Common myeloid progenitor, CD34-positive (primary cell): Measurements from ENCODE around the gene CLEC9A.
A peak's percentile ranks its signal among the peaks of the same experiment; 100 is the strongest.

Experiments used
- CTCF ChIA-PET: fragments of 350-600 bp; sonication (Branson Sonifier 250); formaldehyde crosslinking; loops from one replicate; lab custom pipeline; 2021; ENCODE audit warnings: antibody characterized with exemption; lab: Charles Lee
- POLR2A ChIA-PET: fragments of 350-600 bp; sonication (Branson Sonifier 250); formaldehyde crosslinking; loops from one replicate; lab custom pipeline; 2021; ENCODE audit warnings: antibody characterized with exemption; lab: Charles Lee
- DNase-seq, 3 donors: peaks; one replicate each; pipeline versions ENCODE4 v3.0.0 to v3.0.0-alpha.2; 2013
- H3K27ac ChIP-seq, 2 experiments: 1 replicate in 1 of 2; 2 replicates in 1 of 2; pipeline ENCODE4 v1.7.0; 2013; ENCODE audit warnings: inconsistent platforms in 2 of 2, low read length in 2 of 2, mild to moderate bottlenecking in 2 of 2, low read depth in 1 of 2, moderate library complexity in 1 of 2; ENCODE audit not compliant: severe bottlenecking in 2 of 2, insufficient read depth in 1 of 2, poor library complexity in 1 of 2
- H3K27me3 ChIP-seq, 5 experiments: replicated peaks in 2 of 5; 1 replicate in 3 of 5; 2 replicates in 2 of 5; pipeline versions ENCODE4 v1.6.1 to v1.7.0; 2013; ENCODE audit warnings: low read length in 4 of 5, mild to moderate bottlenecking in 2 of 5, moderate library complexity in 2 of 5, inconsistent platforms in 1 of 5; ENCODE audit not compliant: insufficient read depth in 5 of 5, control insufficient read depth in 4 of 5
- H3K36me3 ChIP-seq, 4 experiments: 1 replicate in 2 of 4; 2 replicates in 2 of 4; pipeline versions ENCODE4 v1.6.1 to v1.7.0; 2013; ENCODE audit warnings: low read length in 3 of 4, control low read depth in 1 of 4, mild to moderate bottlenecking in 1 of 4; ENCODE audit not compliant: control insufficient read depth in 4 of 4, insufficient read depth in 4 of 4
- H3K4me1 ChIP-seq, 4 experiments: 1 replicate in 3 of 4; 2 replicates in 1 of 4; pipeline versions ENCODE4 v1.6.1 to v1.7.1; 2013; ENCODE audit warnings: low read length in 3 of 4, mild to moderate bottlenecking in 3 of 4, control low read depth in 1 of 4, inconsistent platforms in 1 of 4, moderate library complexity in 1 of 4; ENCODE audit not compliant: control insufficient read depth in 4 of 4, insufficient read depth in 4 of 4; ENCODE audit errors: control extremely low read depth in 1 of 4
- H3K4me3 ChIP-seq, 7 experiments: 1 replicate in 4 of 7; 2 replicates in 3 of 7; pipeline versions ENCODE4 v1.5.1 to v1.7.0; 2013; ENCODE audit warnings: mild to moderate bottlenecking in 7 of 7, low read length in 6 of 7, moderate library complexity in 6 of 7, inconsistent platforms in 2 of 7, low read depth in 2 of 7, control low read depth in 1 of 7; ENCODE audit not compliant: insufficient read depth in 4 of 7, control insufficient read depth in 1 of 7; ENCODE audit errors: extremely low read depth in 1 of 7
- H3K9me3 ChIP-seq, 5 experiments: 1 replicate in 4 of 5; 2 replicates in 1 of 5; pipeline versions ENCODE4 v1.6.1 to v1.7.1; 2013; ENCODE audit warnings: low read length in 4 of 5, mild to moderate bottlenecking in 2 of 5, inconsistent platforms in 1 of 5, low read depth in 1 of 5, moderate library complexity in 1 of 5; ENCODE audit not compliant: control insufficient read depth in 4 of 5, insufficient read depth in 2 of 5; ENCODE audit errors: control extremely low read depth in 1 of 5
- WGBS: methylation state at CpG from one replicate; pipeline ENCODE4 v1.1.5; 2013; ENCODE audit not compliant: insufficient coverage; 5-methylcytosine and 5-hydroxymethylcytosine counted together

CLEC9A gene

DNA sequence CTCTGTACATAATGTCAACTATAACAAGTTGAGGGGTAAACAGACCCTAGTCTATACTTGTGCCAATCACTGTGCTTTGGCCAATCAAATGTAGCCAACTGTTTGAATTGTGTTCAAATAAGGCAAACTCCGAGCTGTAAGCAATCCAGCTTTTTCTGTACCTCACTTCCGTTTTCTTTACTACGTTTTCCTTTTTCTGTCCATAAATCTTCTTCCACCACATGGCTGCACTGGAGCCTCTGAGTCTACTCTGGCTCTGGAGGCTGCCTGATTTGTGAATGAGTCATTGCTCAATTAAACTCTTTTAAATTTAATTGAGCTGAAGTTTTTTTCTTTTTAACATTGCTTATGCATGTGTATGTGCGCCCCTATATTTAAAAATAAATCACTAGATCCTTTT is 38.6 kb downstream of the CLEC9A start:
- Histone ChIP-seq H3K4me1 (peaks cover 24 to 54% (median 34%) of the 10 kb centered on the region in 4 experiments), H3K9me3 (no peaks in the 10 kb centered on the region), H3K27me3 (no peaks in the 10 kb centered on the region), H3K27ac (peak overlapping the region; percentile 91 to 96), H3K4me3 (peak overlapping the region in 3 of 7 experiments; percentile 8 to 53 (median 12)), H3K36me3 (no peaks in the 10 kb centered on the region)
- ChIA-PET POLR2A (interaction anchor here (1.0 to 2.1 kb wide), 2 partner anchors 19 to 65 kb away, joined by 3 to 7 read pairs; no protein-coding TSS in a partner anchor), CTCF (interaction anchor here (0.7 to 3.9 kb wide), 14 partner anchors 10 to 314 kb away, joined by 3 to 15 read pairs (median 3); no protein-coding TSS in a partner anchor)
- WGBS: 0% methylated on average over 3 of the region's 4 CpGs
- peak; percentile 81 to 96 (median 92) for DNase-seq

DNA sequence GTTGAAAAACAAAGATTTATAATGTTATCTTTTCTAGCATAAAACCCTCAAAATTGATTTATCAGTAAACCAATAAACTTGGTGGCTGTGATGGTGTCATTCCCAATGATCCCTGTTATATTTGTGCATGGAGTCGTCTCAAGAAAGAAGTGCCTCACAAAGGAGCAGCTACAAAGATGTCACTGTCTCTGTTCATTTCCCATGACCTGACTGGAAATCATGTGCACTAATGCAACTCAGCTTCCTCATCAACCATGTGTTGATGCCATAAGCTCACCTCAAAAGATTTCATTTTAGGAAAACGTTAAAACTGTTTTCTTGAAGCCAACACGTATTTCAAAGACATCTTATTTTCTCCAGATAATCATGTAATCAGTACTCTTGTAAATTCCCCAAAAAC is 39.5 kb downstream of the CLEC9A start:
- WGBS: 21% methylated on average over 3 of the region's 3 CpGs
- Histone ChIP-seq H3K27me3 (no peaks in the 10 kb centered on the region), H3K4me3 (no peak overlapping the region), H3K9me3 (no peaks in the 10 kb centered on the region), H3K27ac (peak overlapping the region; percentile 29 to 71), H3K36me3 (no peaks in the 10 kb centered on the region), H3K4me1 (peaks cover 21 to 52% (median 33%) of the 10 kb centered on the region in 4 experiments)
- no peak for DNase-seq
- ChIA-PET POLR2A (interaction anchor here (1.0 kb wide), 1 partner anchor 64 kb away, joined by 3 read pairs; no protein-coding TSS in a partner anchor), CTCF (interaction anchor here (1.2 to 3.9 kb wide), 6 partner anchors 12 to 61 kb away, joined by 3 to 14 read pairs (median 4); no protein-coding TSS in a partner anchor)

DNA sequence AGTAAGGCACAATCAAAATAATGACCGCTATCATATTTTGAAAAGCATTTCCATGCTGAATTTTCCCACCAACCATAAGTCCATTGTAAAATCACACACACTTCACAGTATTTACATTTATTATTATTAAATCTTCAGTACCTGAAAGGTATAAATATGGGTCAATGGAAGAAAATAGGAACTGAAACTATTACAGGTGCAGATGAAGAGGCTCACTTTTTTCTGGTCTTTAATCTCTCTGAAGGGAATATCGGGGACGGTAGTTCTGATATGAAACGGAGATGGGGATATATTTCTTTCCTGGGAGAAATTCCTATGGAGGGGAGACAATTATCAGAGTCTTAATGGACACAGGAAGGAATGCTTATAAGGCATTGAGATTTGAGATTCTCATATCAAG is 39.9 kb downstream of the CLEC9A start:
- Histone ChIP-seq H3K4me3 (no peak overlapping the region), H3K27ac (peak overlapping the region in 1 of 2 experiments; percentile 71), H3K4me1 (peaks cover 20 to 48% (median 31%) of the 10 kb centered on the region in 4 experiments), H3K36me3 (no peaks in the 10 kb centered on the region), H3K9me3 (no peaks in the 10 kb centered on the region), H3K27me3 (no peaks in the 10 kb centered on the region)
- ChIA-PET POLR2A (no interaction called here), CTCF (interaction anchor here (1.7 to 3.9 kb wide), 2 partner anchors 11 to 26 kb away, joined by 3 to 14 read pairs; no protein-coding TSS in a partner anchor)
- 100% methylated on average over 4 of the region's 4 CpGs for WGBS
- DNase-seq: no peak

- no peak overlapping the region for H3K27ac ChIP-seq
Measured at GRCh38 chr12:10072131-10072530, 41.6 kb downstream of the CLEC9A start.

DNA sequence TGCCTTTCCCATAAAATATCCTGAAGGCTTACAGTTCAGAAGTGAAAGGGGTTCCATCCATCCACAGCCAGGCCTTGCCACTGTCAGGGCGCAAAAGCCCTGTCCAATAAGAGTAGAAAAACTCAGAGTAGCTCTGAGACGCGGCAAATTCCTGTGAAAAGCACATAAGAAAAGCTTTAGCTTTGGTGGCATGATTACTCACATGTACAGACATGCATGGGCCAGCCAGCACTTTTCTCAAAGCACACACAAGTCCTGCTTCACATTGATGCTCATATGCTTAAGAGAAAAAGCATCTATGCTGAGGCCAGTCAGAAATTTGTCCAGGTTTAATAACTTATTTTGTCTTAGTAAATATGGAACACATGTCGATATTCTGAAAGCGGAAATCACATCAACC is 42.8 kb downstream of the CLEC9A start:
- no peaks in the 10 kb centered on the region for H3K27me3 ChIP-seq
- no peaks in the 10 kb centered on the region for H3K36me3 ChIP-seq
- no peaks in the 10 kb centered on the region for H3K9me3 ChIP-seq
- WGBS: 94% methylated on average over 3 of the region's 5 CpGs
- no peak for DNase-seq
- ChIA-PET POLR2A (no interaction called here), CTCF (interaction anchor here (0.9 to 1.5 kb wide), 2 partner anchors 36 to 39 kb away, joined by 3 read pairs; no protein-coding TSS in a partner anchor)
- peaks cover 8 to 30% (median 18%) of the 10 kb centered on the region in 4 experiments for H3K4me1 ChIP-seq
- no peak overlapping the region for H3K27ac ChIP-seq
- H3K4me3 ChIP-seq: no peak overlapping the region

More at GRCh38 chr12:10072131-10072530, 41.6 kb downstream of the CLEC9A start:
- no peak overlapping the region for H3K4me3 ChIP-seq
- no peaks in the 10 kb centered on the region for H3K9me3 ChIP-seq
- peaks cover 19 to 40% (median 28%) of the 10 kb centered on the region in 4 experiments for H3K4me1 ChIP-seq
- H3K36me3 ChIP-seq: no peaks in the 10 kb centered on the region
- WGBS: 100% methylated on average over 1 of the region's 2 CpGs
- H3K27me3 ChIP-seq: no peaks in the 10 kb centered on the region
- ChIA-PET POLR2A (no interaction called here), CTCF (interaction anchor here (0.9 to 1.5 kb wide), 2 partner anchors 37 to 38 kb away, joined by 3 read pairs; no protein-coding TSS in a partner anchor)
- DNase-seq: no peak

DNA sequence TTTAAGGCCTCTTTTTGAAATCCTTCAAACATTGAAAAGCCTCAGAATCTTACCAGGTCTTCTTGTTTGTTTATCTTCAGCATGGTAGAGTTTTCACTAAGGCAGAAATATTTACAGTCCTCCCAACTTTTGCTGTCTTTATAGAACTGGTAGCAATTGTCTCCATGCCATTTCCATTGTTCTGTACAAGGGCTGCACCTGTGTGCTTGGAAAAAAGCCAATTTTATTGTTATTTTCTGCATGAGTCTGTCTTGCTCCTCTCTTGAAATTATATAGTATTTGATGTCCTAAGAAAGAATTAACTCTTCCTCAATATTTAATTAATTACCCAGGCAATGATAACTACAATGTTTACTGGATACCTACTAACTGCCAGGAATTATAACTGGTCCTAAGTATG is 45.0 kb downstream of the CLEC9A start:
- ChIA-PET POLR2A (no interaction called here), CTCF (no interaction called here)
- Histone ChIP-seq H3K36me3 (no peaks in the 10 kb centered on the region), H3K27ac (no peak overlapping the region), H3K27me3 (no peaks in the 10 kb centered on the region), H3K4me3 (no peak overlapping the region), H3K4me1 (peaks cover 0 to 8% (median under 1%) of the 10 kb centered on the region in 4 experiments), H3K9me3 (no peaks in the 10 kb centered on the region)
- DNase-seq: no peak
